HUES64 (cell line): Measurements from ENCODE around the gene BTLA.
"Not testable (repeated sequence)": the region's sequence is repeated elsewhere in the genome, so short reads cannot be mapped to it uniquely, and the experiment has no call there.

Source experiments
- H3K27ac ChIP-seq: 2 replicates; pipeline ENCODE4 v1.7.0; 2013; ENCODE audit warnings: low read depth, low read length, inconsistent platforms
- H3K27me3 ChIP-seq: 2 replicates; pipeline ENCODE4 v1.6.1; 2013; ENCODE audit warnings: mild to moderate bottlenecking, low read length; ENCODE audit not compliant: insufficient read depth
- H3K36me3 ChIP-seq: 2 replicates; pipeline ENCODE4 v1.6.1; 2013; ENCODE audit warnings: mild to moderate bottlenecking, low read length; ENCODE audit not compliant: insufficient read depth
- H3K4me1 ChIP-seq: 2 replicates; pipeline ENCODE4 v1.6.1; 2013; ENCODE audit warnings: mild to moderate bottlenecking, low read length, moderate library complexity; ENCODE audit not compliant: insufficient read depth
- H3K4me3 ChIP-seq: 2 replicates; pipeline ENCODE4 v1.5.1; 2013; ENCODE audit warnings: mild to moderate bottlenecking, low read length, moderate library complexity
- H3K9ac ChIP-seq: 2 replicates; pipeline ENCODE4 v1.6.1; 2013; ENCODE audit warnings: mild to moderate bottlenecking, low read depth, low read length
- H3K9me3 ChIP-seq: 2 replicates; pipeline ENCODE4 v1.6.1; 2013; ENCODE audit warnings: low read depth, low read length; ENCODE audit not compliant: insufficient read depth
- WGBS: fragments of 150-250, 120-280 bp; methylation state at CpG from one replicate; pipeline ENCODE4 v1.1.7; 2013; ENCODE audit warnings: missing lambda C conversion rate; 5-methylcytosine and 5-hydroxymethylcytosine counted together

Gene BTLA

GRCh38 chr3:112437146-112438022, 61.9 kb downstream of the BTLA start:
- WGBS, result 95% methylated on average over 6 of the region's 6 CpGs
- Histone ChIP-seq H3K9ac (no peak overlapping the region), H3K36me3 (peaks cover 2% of the 10 kb centered on the region; the same call in 1 of the 2 replicates), H3K4me1 (no peaks in the 10 kb centered on the region), H3K27me3 (no peaks in the 10 kb centered on the region), H3K27ac (no peak overlapping the region), H3K9me3 (peaks cover 22% of the 10 kb centered on the region), H3K4me3 (no peak overlapping the region)

- Histone ChIP-seq H3K27ac (no peak overlapping the region), H3K9ac (no peak overlapping the region), H3K36me3 (peaks cover 2% of the 10 kb centered on the region; the same call in 1 of the 2 replicates), H3K4me1 (peaks cover 16% of the 10 kb centered on the region), H3K27me3 (no peaks in the 10 kb centered on the region), H3K4me3 (no peak overlapping the region), H3K9me3 (peaks cover 12% of the 10 kb centered on the region)
- WGBS, result 99% methylated on average over 3 of the region's 3 CpGs
Observed at GRCh38 chr3:112429960-112430359, 69.3 kb downstream of the BTLA start.

GRCh38 chr3:112427123-112427522, 72.1 kb downstream of the BTLA start:
- no peaks in the 10 kb centered on the region for H3K27me3 ChIP-seq
- H3K9me3 ChIP-seq, result 0 out of 2 replicates have a peak, but pooled peaks cover under 1% of the 10 kb centered on the region
- peaks cover 30% of the 10 kb centered on the region for H3K4me1 ChIP-seq
- H3K36me3 ChIP-seq, result no peaks in the 10 kb centered on the region
- H3K9ac ChIP-seq, result no peak overlapping the region
- no peak overlapping the region for H3K4me3 ChIP-seq
- WGBS, result 95% methylated on average over 5 of the region's 5 CpGs
- H3K27ac ChIP-seq, result no peak overlapping the region

GRCh38 chr3:112425858-112426750, 73.2 kb downstream of the BTLA start:
- Histone ChIP-seq H3K27me3 (no peaks in the 10 kb centered on the region), H3K4me3 (peak overlapping the region; percentile 16; the same call in 1 of the 2 replicates), H3K4me1 (peaks cover 30% of the 10 kb centered on the region), H3K9me3 (no peaks in the 10 kb centered on the region), H3K36me3 (no peaks in the 10 kb centered on the region), H3K27ac (no peak overlapping the region), H3K9ac (no peak overlapping the region)
- 90% methylated on average over 2 of the region's 2 CpGs for WGBS

- no peak overlapping the region for H3K9ac ChIP-seq
- H3K27me3 ChIP-seq, result no peaks in the 10 kb centered on the region
- H3K36me3 ChIP-seq, result no peaks in the 10 kb centered on the region
- H3K4me1 ChIP-seq, result peaks cover 30% of the 10 kb centered on the region
- no peak overlapping the region for H3K27ac ChIP-seq
- H3K9me3 ChIP-seq, result no peaks in the 10 kb centered on the region
- H3K4me3 ChIP-seq, result no peak overlapping the region
- 100% methylated on average over 1 of the region's 2 CpGs for WGBS
Observed at GRCh38 chr3:112425382-112425781, 73.9 kb downstream of the BTLA start.

- Histone ChIP-seq H3K4me3 (no peak overlapping the region), H3K36me3 (no peaks in the 10 kb centered on the region), H3K4me1 (peaks cover 30% of the 10 kb centered on the region), H3K27me3 (no peaks in the 10 kb centered on the region), H3K27ac (peak overlapping the region; percentile 17; the same call in 1 of the 2 replicates), H3K9ac (no peak overlapping the region), H3K9me3 (no peaks in the 10 kb centered on the region)
- WGBS, result 100% methylated on average over 1 of the region's 1 CpG
Observed at GRCh38 chr3:112424394-112424793, 74.9 kb downstream of the BTLA start.

- not testable (repeated sequence) for H3K9me3 ChIP-seq, H3K27me3 ChIP-seq, H3K36me3 ChIP-seq, H3K27ac ChIP-seq
- Histone ChIP-seq H3K4me3 (peak overlapping the region; percentile 58), H3K4me1 (peaks cover 33% of the 10 kb centered on the region), H3K9ac (peak overlapping the region; percentile 76)
- 11% methylated on average over 5 of the region's 7 CpGs for WGBS
Observed at GRCh38 chr3:112422921-112423320, 76.4 kb downstream of the BTLA start.

- Histone ChIP-seq H3K4me1 (peaks cover 14% of the 10 kb centered on the region), H3K4me3 (peak overlapping the region; percentile 36)
- H3K27ac ChIP-seq, H3K36me3 ChIP-seq, H3K9ac ChIP-seq, H3K9me3 ChIP-seq, H3K27me3 ChIP-seq: not testable (repeated sequence)
- 4% methylated on average over 3 of the region's 5 CpGs for WGBS
Observed at GRCh38 chr3:112418526-112418925, 80.7 kb downstream of the BTLA start.

GRCh38 chr3:112417696-112418318, 81.5 kb downstream of the BTLA start:
- peaks cover 9% of the 10 kb centered on the region for H3K36me3 ChIP-seq
- peak overlapping the region; percentile 35 for H3K9ac ChIP-seq
- 73% methylated on average over 2 of the region's 3 CpGs for WGBS
- H3K27ac ChIP-seq, result peak overlapping the region; percentile 66
- H3K9me3 ChIP-seq, result no peaks in the 10 kb centered on the region
- peaks cover 10% of the 10 kb centered on the region for H3K4me1 ChIP-seq
- peak overlapping the region; percentile 6 for H3K4me3 ChIP-seq
- no peaks in the 10 kb centered on the region for H3K27me3 ChIP-seq

- Histone ChIP-seq H3K36me3 (peaks cover 9% of the 10 kb centered on the region), H3K27ac (no peak overlapping the region), H3K4me1 (peaks cover 10% of the 10 kb centered on the region), H3K27me3 (no peaks in the 10 kb centered on the region), H3K9me3 (no peaks in the 10 kb centered on the region), H3K9ac (no peak overlapping the region), H3K4me3 (no peak overlapping the region)
- WGBS, result 88% methylated on average over 7 of the region's 8 CpGs
Observed at GRCh38 chr3:112416391-112417212, 82.7 kb downstream of the BTLA start.
